CD14-positive monocyte (primary cell): ENCODE measurements around the gene ZBP1. TPM values are rescaled to one million over a fixed set of nuclear protein-coding genes. Genes with fewer than 3 reads are reported as not detected.

Source experiments
- DNase-seq, 3 donors: peaks; one replicate each; pipeline ENCODE4 v3.0.0-alpha.2; 2011 to 2022
- H2AFZ ChIP-seq: 2 replicates; pipeline ENCODE4 v1.6.0; 2012; ENCODE audit warnings: mild to moderate bottlenecking, low read depth, low read length, inconsistent platforms; ENCODE audit not compliant: insufficient read depth, poor library complexity, severe bottlenecking
- H3K27ac ChIP-seq, 2 donors: 1 replicate in 1 of 2; 2 replicates in 1 of 2; pipeline ENCODE4 v1.5.1; 2012 to 2013; ENCODE audit warnings: low read length in 2 of 2, control low read depth in 1 of 2, inconsistent platforms in 1 of 2, low read depth in 1 of 2, mild to moderate bottlenecking in 1 of 2
- H3K27me3 ChIP-seq, 2 donors: one replicate each; pipeline versions ENCODE4 v1.6.0 to v1.6.1; 2011 to 2013; ENCODE audit warnings: low read length in 2 of 2; ENCODE audit not compliant: control insufficient read depth in 2 of 2, insufficient read depth in 2 of 2
- H3K36me3 ChIP-seq, 2 donors: replicated peaks in 1 of 2; 1 replicate in 1 of 2; 2 replicates in 1 of 2; pipeline versions ENCODE4 v1.5.1 to v1.6.1; 2012 to 2013; ENCODE audit warnings: low read length in 2 of 2, control low read depth in 1 of 2, inconsistent platforms in 1 of 2, mild to moderate bottlenecking in 1 of 2; ENCODE audit not compliant: insufficient read depth in 2 of 2, control insufficient read depth in 1 of 2
- H3K4me1 ChIP-seq, 2 donors: 1 replicate in 1 of 2; 2 replicates in 1 of 2; pipeline versions ENCODE4 v1.5.1 to v1.6.1; 2012 to 2013; ENCODE audit warnings: low read length in 2 of 2, control low read depth in 1 of 2, inconsistent platforms in 1 of 2, mild to moderate bottlenecking in 1 of 2, moderate library complexity in 1 of 2; ENCODE audit not compliant: insufficient read depth in 2 of 2, control insufficient read depth in 1 of 2
- H3K4me2 ChIP-seq: replicated peaks from 2 replicates; pipeline ENCODE3; 2012; ENCODE audit warnings: low read length, moderate library complexity, mild to moderate bottlenecking; ENCODE audit not compliant: poor library complexity, severe bottlenecking; ENCODE audit errors: extremely low read depth
- H3K4me3 ChIP-seq, 3 experiments: fragments of 200-600 bp in 1 of 3; sonication (generic) in 1 of 3; replicated peaks in 1 of 3; 1 replicate in 2 of 3; 2 replicates in 1 of 3; pipeline ENCODE4 v1.5.1; 2011 to 2013; ENCODE audit warnings: low read length in 3 of 3, mild to moderate bottlenecking in 3 of 3, control low read depth in 2 of 3, low read depth in 2 of 3, inconsistent platforms in 1 of 3, moderate library complexity in 1 of 3
- H3K79me2 ChIP-seq: 2 replicates; pipeline ENCODE4 v1.6.0; 2012; ENCODE audit warnings: mild to moderate bottlenecking, control low read depth, inconsistent platforms, low read length, moderate library complexity; ENCODE audit not compliant: insufficient read depth
- H3K9ac ChIP-seq: 2 replicates; pipeline ENCODE4 v1.6.0; 2017; ENCODE audit warnings: low read length, mild to moderate bottlenecking; ENCODE audit not compliant: insufficient read depth, poor library complexity, severe bottlenecking
- H3K9me3 ChIP-seq, 2 donors: replicated peaks in 1 of 2; 1 replicate in 1 of 2; 2 replicates in 1 of 2; pipeline versions ENCODE4 v1.5.1 to v1.6.1; 2012 to 2013; ENCODE audit warnings: low read length in 2 of 2, control low read depth in 1 of 2; ENCODE audit not compliant: control insufficient read depth in 1 of 2, insufficient read depth in 1 of 2
- H4K20me1 ChIP-seq: 2 replicates; pipeline ENCODE4 v1.6.0; 2012; ENCODE audit warnings: mild to moderate bottlenecking, low read length, control low read depth, moderate library complexity; ENCODE audit not compliant: insufficient read depth
- H3K27ac Mint-ChIP-seq, 7 donors: one replicate each; pipeline ENCODE4 v1.8.0; 2020; ENCODE audit warnings: mild to moderate bottlenecking in 7 of 7, mixed read lengths in 7 of 7, moderate library complexity in 6 of 7, inconsistent platforms in 2 of 7
- H3K27me3 Mint-ChIP-seq, 3 donors: one replicate each; pipeline ENCODE4 v1.8.0; 2021 to 2022; ENCODE audit warnings: low read depth in 3 of 3, mild to moderate bottlenecking in 3 of 3, mixed read lengths in 3 of 3, moderate library complexity in 3 of 3, inconsistent platforms in 1 of 3
- H3K36me3 Mint-ChIP-seq, 2 donors: one replicate each; pipeline ENCODE4 v1.8.0; 2020; ENCODE audit warnings: mixed read lengths in 2 of 2, inconsistent platforms in 1 of 2, mild to moderate bottlenecking in 1 of 2
- H3K4me1 Mint-ChIP-seq: one replicate; pipeline ENCODE4 v1.8.0; 2020; ENCODE audit warnings: mild to moderate bottlenecking, mixed read lengths
- H3K4me3 Mint-ChIP-seq, 2 donors: one replicate each; pipeline ENCODE4 v1.8.0; 2020; ENCODE audit warnings: mild to moderate bottlenecking in 2 of 2, mixed read lengths in 2 of 2, moderate library complexity in 1 of 2
- H3K9me3 Mint-ChIP-seq, 7 donors: one replicate each; pipeline ENCODE4 v1.8.0; 2020 to 2022; ENCODE audit warnings: mixed read lengths in 7 of 7, mild to moderate bottlenecking in 6 of 7, moderate library complexity in 6 of 7, inconsistent platforms in 2 of 7
- CTCF ChIP-seq: fragments of 200-600 bp; IDR thresholded peaks from one replicate; pipeline ENCODE4 v1.8.0; 2022; ENCODE audit warnings: antibody characterized with exemption, mild to moderate bottlenecking
- WGBS: methylation state at CpG from one replicate; pipeline ENCODE4 v1.1.5; 2013; ENCODE audit warnings: missing lambda C conversion rate; ENCODE audit not compliant: insufficient coverage; 5-methylcytosine and 5-hydroxymethylcytosine counted together
- intact Hi-C, 2 donors: fragments of 100-400 bp; cut with micrococcal nuclease; formaldehyde crosslinking; loops; one replicate each; pipeline versions ENCODE4 v1.15.0 to v1.15.1; 2023
- polyA plus RNA-seq, 3 donors: library from polyadenylated mRNA; depleted of rRNA in 1 of 3; unstranded in 2 of 3; stranded (reverse) in 1 of 3; fragments of 300-500 nt in 2 of 3; fragments of >200 nt in 1 of 3; fragmentation: Illumina TruSeq in 2 of 3; gene quantifications; 1 replicate in 2 of 3; 2 replicates in 1 of 3; pipeline ENCODE4 v1.2.3, GENCODE V29; 2012 to 2021

ZBP1 gene
- polyA plus RNA-seq, 3 donors, result 2.8 to 25.9 (median 3.0) TPM

- peaks cover 2% of the 10 kb centered on the region for H3K4me1 Mint-ChIP-seq
- no peaks in the 10 kb centered on the region for H3K36me3 Mint-ChIP-seq
- DNase-seq, result no peak
- no peak overlapping the region for H3K4me3 Mint-ChIP-seq
- Histone ChIP-seq H3K27me3 (peaks cover 0 to 4% of the 10 kb centered on the region in 2 donors), H3K9ac (no peak overlapping the region), H3K4me3 (no peak overlapping the region), H3K79me2 (no peaks in the 10 kb centered on the region), H2AFZ (no peak overlapping the region), H3K36me3 (no peaks in the 10 kb centered on the region), H4K20me1 (no peaks in the 10 kb centered on the region), H3K4me1 (peaks cover 5 to 8% of the 10 kb centered on the region in 2 donors), H3K27ac (no peak overlapping the region), H3K4me2 (no peak overlapping the region), H3K9me3 (no peaks in the 10 kb centered on the region)
- 97% methylated on average over 3 of the region's 5 CpGs for WGBS
- peaks cover 14 to 31% (median 19%) of the 10 kb centered on the region in 3 donors for H3K27me3 Mint-ChIP-seq
- intact Hi-C loops, result loop anchor here (5.0 to 10.0 kb wide), 2 partner anchors 54 to 214 kb away; no protein-coding TSS in a partner anchor
- peaks cover 0 to 5% (median 2%) of the 10 kb centered on the region in 7 donors for H3K9me3 Mint-ChIP-seq
- no peak overlapping the region for H3K27ac Mint-ChIP-seq
- no peak for TF ChIP-seq CTCF
These were observed 21.7 kb downstream of the ZBP1 start for GRCh38 chr20:57598491-57598890.

GRCh38 chr20:57598060-57598459 lies 22.2 kb downstream of the ZBP1 start:
- Histone ChIP-seq H4K20me1 (no peaks in the 10 kb centered on the region), H3K4me2 (no peak overlapping the region), H3K27me3 (peaks cover 0 to 4% of the 10 kb centered on the region in 2 donors), H2AFZ (no peak overlapping the region), H3K9ac (no peak overlapping the region), H3K79me2 (no peaks in the 10 kb centered on the region), H3K36me3 (no peaks in the 10 kb centered on the region), H3K4me1 (peaks cover 5 to 8% of the 10 kb centered on the region in 2 donors), H3K4me3 (no peak overlapping the region), H3K9me3 (no peaks in the 10 kb centered on the region), H3K27ac (no peak overlapping the region)
- Mint-ChIP-seq H3K9me3 (peaks cover 0 to 5% (median 2%) of the 10 kb centered on the region in 7 donors), H3K27me3 (peaks cover 14 to 31% (median 22%) of the 10 kb centered on the region in 3 donors), H3K4me3 (no peak overlapping the region), H3K4me1 (peaks cover 2% of the 10 kb centered on the region), H3K36me3 (no peaks in the 10 kb centered on the region), H3K27ac (no peak overlapping the region)
- DNase-seq, result no peak
- no peak for TF ChIP-seq CTCF
- WGBS, result 79% methylated on average over 5 of the region's 10 CpGs
- intact Hi-C loops, result loop anchor here (5.0 to 10.0 kb wide), 2 partner anchors 54 to 213 kb away; no protein-coding TSS in a partner anchor
